ENCODE data around the gene TBC1D5.

The TBC1D5 gene

GRCh38 chr3:17626395-17626794 lies 116.0 kb downstream of the TBC1D5 start:
- H3K4me3 ChIP-seq (ENCODE audit: low read length, poor library complexity, severe bottlenecking) = no peak overlapping the region
- H3K79me2 ChIP-seq (ENCODE audit: insufficient read depth, low read length) = peaks cover 42% of the 10 kb centered on the region
- H3K4me1 ChIP-seq (ENCODE audit: insufficient read depth, low read length, poor library complexity, severe bottlenecking) = peaks cover 29% of the 10 kb centered on the region

GRCh38 chr3:17625133-17625532 lies 117.3 kb downstream of the TBC1D5 start:
- H3F3A ChIP-seq (ENCODE audit: low read depth) = no peaks in the 10 kb centered on the region
- H4K20me1 ChIP-seq (ENCODE audit: insufficient read depth, low read length, poor library complexity, severe bottlenecking) = peaks cover 6% of the 10 kb centered on the region
- TF ChIP-seq CTCF (conservative IDR thresholded peaks at IDR 0.05; ENCODE audit: low read length) (no peak), EZH2phosphoT487 (IDR thresholded peaks at IDR 0.05; ENCODE audit: borderline replicate concordance) (no peak)

More at GRCh38 chr3:17626395-17626794, 116.0 kb downstream of the TBC1D5 start:
- Histone ChIP-seq H3K4me2 (ENCODE audit: low read depth, low read length, poor library complexity, severe bottlenecking) (peak overlapping the region; percentile 20), H3F3A (ENCODE audit: low read depth) (no peaks in the 10 kb centered on the region), H3K27me3 (ENCODE audit: insufficient read depth, low read length, poor library complexity, severe bottlenecking) (no peaks in the 10 kb centered on the region), H2AFZ (ENCODE audit: low read length) (no peak overlapping the region), H3K9me3 (ENCODE audit: insufficient read depth, low read depth, low read length) (no peaks in the 10 kb centered on the region), H3K36me3 (ENCODE audit: insufficient read depth, low read length) (peaks cover 4% of the 10 kb centered on the region; the same call in 1 of the 2 replicates), H3K9me2 (replicated peaks; ENCODE audit: low read depth, low read length) (no peaks in the 10 kb centered on the region), H4K20me1 (ENCODE audit: insufficient read depth, low read length, poor library complexity, severe bottlenecking) (peaks cover 6% of the 10 kb centered on the region), H3K9ac (ENCODE audit: low read depth, low read length, poor library complexity, severe bottlenecking) (no peak overlapping the region)
- TF ChIP-seq EZH2phosphoT487 (IDR thresholded peaks at IDR 0.05; ENCODE audit: borderline replicate concordance) (no peak), CTCF (conservative IDR thresholded peaks at IDR 0.05; ENCODE audit: low read length) (no peak)

GRCh38 chr3:17623464-17623863 lies 119.0 kb downstream of the TBC1D5 start:
- H3K4me3 ChIP-seq (ENCODE audit: low read length, poor library complexity, severe bottlenecking) = no peak overlapping the region
- H3K9me2 ChIP-seq (replicated peaks; ENCODE audit: low read depth, low read length) = no peaks in the 10 kb centered on the region
- no peak overlapping the region for H2AFZ ChIP-seq (ENCODE audit: low read length)
- H3K79me2 ChIP-seq (ENCODE audit: insufficient read depth, low read length) = peaks cover 24% of the 10 kb centered on the region
- H3K4me1 ChIP-seq (ENCODE audit: insufficient read depth, low read length, poor library complexity, severe bottlenecking) = peaks cover 12% of the 10 kb centered on the region
- no peaks in the 10 kb centered on the region for H3K9me3 ChIP-seq (ENCODE audit: insufficient read depth, low read depth, low read length)
- no peak overlapping the region for H3K9ac ChIP-seq (ENCODE audit: low read depth, low read length, poor library complexity, severe bottlenecking)
- H3K27me3 ChIP-seq (ENCODE audit: insufficient read depth, low read length, poor library complexity, severe bottlenecking) = no peaks in the 10 kb centered on the region
- H4K20me1 ChIP-seq (ENCODE audit: insufficient read depth, low read length, poor library complexity, severe bottlenecking) = peaks cover 6% of the 10 kb centered on the region
- H3K36me3 ChIP-seq (ENCODE audit: insufficient read depth, low read length) = peaks cover 21% of the 10 kb centered on the region; the same call in 1 of the 2 replicates
- no peaks in the 10 kb centered on the region for H3F3A ChIP-seq (ENCODE audit: low read depth)
- TF ChIP-seq CTCF (conservative IDR thresholded peaks at IDR 0.05; ENCODE audit: low read length) (no peak), EZH2phosphoT487 (IDR thresholded peaks at IDR 0.05; ENCODE audit: borderline replicate concordance) (no peak)
- no peak overlapping the region for H3K4me2 ChIP-seq (ENCODE audit: low read depth, low read length, poor library complexity, severe bottlenecking)

More at GRCh38 chr3:17625133-17625532, 117.3 kb downstream of the TBC1D5 start:
- no peak overlapping the region for H2AFZ ChIP-seq (ENCODE audit: low read length)
- peaks cover 11% of the 10 kb centered on the region; the same call in 1 of the 2 replicates for H3K36me3 ChIP-seq (ENCODE audit: insufficient read depth, low read length)
- peaks cover 19% of the 10 kb centered on the region for H3K4me1 ChIP-seq (ENCODE audit: insufficient read depth, low read length, poor library complexity, severe bottlenecking)
- no peaks in the 10 kb centered on the region for H3K27me3 ChIP-seq (ENCODE audit: insufficient read depth, low read length, poor library complexity, severe bottlenecking)
- H3K79me2 ChIP-seq (ENCODE audit: insufficient read depth, low read length) = peaks cover 37% of the 10 kb centered on the region
- no peaks in the 10 kb centered on the region for H3K9me2 ChIP-seq (replicated peaks; ENCODE audit: low read depth, low read length)
- no peak overlapping the region for H3K4me2 ChIP-seq (ENCODE audit: low read depth, low read length, poor library complexity, severe bottlenecking)
- no peaks in the 10 kb centered on the region for H3K9me3 ChIP-seq (ENCODE audit: insufficient read depth, low read depth, low read length)
- no peak overlapping the region for H3K4me3 ChIP-seq (ENCODE audit: low read length, poor library complexity, severe bottlenecking)
- no peak overlapping the region for H3K9ac ChIP-seq (ENCODE audit: low read depth, low read length, poor library complexity, severe bottlenecking)

Data from Loucy (cell line).